GM12878 (cell line): ENCODE results near the gene NFKBIZ. TPM values are rescaled to one million over a fixed set of nuclear protein-coding genes. Genes with fewer than 3 reads are reported as not detected.

Experiments used
- ATAC-seq: fragments of 200-7000 bp; cut with Tn5 transposase; 3 replicates; pipeline ENCODE4 v1.9.1; 2020; ENCODE audit warnings: mild to moderate bottlenecking, moderate library complexity
- BruUV-seq: library from RNA; stranded (reverse); fragments of 400-500 nt; replicated peaks from 2 replicates; lab custom pipeline; 2021; lab: Mats Ljungman, UMichigan
- CTCF ChIA-PET: fragments of 300-600 bp; sonication (Branson Sonifier 250); formaldehyde crosslinking; extraction: SDS; loops from one replicate; lab custom pipeline; 2021; ENCODE audit warnings: inconsistent platforms; lab: Yijun Ruan, JAX
- POLR2A ChIA-PET: fragments of 350-600 bp; formaldehyde crosslinking; extraction: SDS; loops from one replicate; lab custom pipeline; 2021; ENCODE audit warnings: inconsistent platforms; lab: Charles Lee
- RAD21 ChIA-PET: fragments of 300-600 bp; sonication (Branson Sonifier 250); formaldehyde crosslinking; loops from one replicate; lab custom pipeline; 2023; ENCODE audit warnings: antibody characterized with exemption; ENCODE audit not compliant: unreplicated experiment; lab: Charles Lee
- SMC1A ChIA-PET: fragments of 300-600 bp; sonication (Branson Sonifier 250); formaldehyde crosslinking; loops from one replicate; lab custom pipeline; 2023; ENCODE audit not compliant: unreplicated experiment, uncharacterized antibody; lab: Charles Lee
- DNase-seq: peaks from one replicate; pipeline ENCODE4 v3.0.0-alpha.2; 2011; ENCODE audit warnings: low read depth, low spot score
- FAIRE-seq: peaks from 3 replicates; lab custom pipeline; 2011; peaks lifted over from hg19 to GRCh38; lab: Jason Lieb, UNC
- H2AFZ ChIP-seq: 2 replicates; pipeline ENCODE4 v1.6.0; 2011; ENCODE audit warnings: low read depth, low read length, control low read depth; ENCODE audit not compliant: control insufficient read depth
- H3K27ac ChIP-seq: 2 replicates; pipeline ENCODE4 v1.5.1; 2011; ENCODE audit warnings: control low read depth; ENCODE audit not compliant: control insufficient read depth, insufficient read depth
- H3K27me3 ChIP-seq, 2 experiments: replicated peaks in 1 of 2; 2 replicates each; pipeline versions ENCODE4 v1.6.0 to v1.6.1; 2011; ENCODE audit warnings: low read length in 1 of 2; ENCODE audit not compliant: control insufficient read depth in 2 of 2, insufficient read depth in 2 of 2
- H3K36me3 ChIP-seq, 2 experiments: 2 replicates each; pipeline ENCODE4 v1.5.1; 2011; ENCODE audit warnings: low read length in 1 of 2; ENCODE audit not compliant: control insufficient read depth in 2 of 2, insufficient read depth in 2 of 2
- H3K4me1 ChIP-seq: 2 replicates; pipeline ENCODE4 v1.6.1; 2011; ENCODE audit warnings: mild to moderate bottlenecking, low read length, moderate library complexity, mixed read lengths; ENCODE audit not compliant: control insufficient read depth, insufficient read depth
- H3K4me2 ChIP-seq: 2 replicates; pipeline ENCODE4 v1.6.0; 2011; ENCODE audit warnings: control low read depth; ENCODE audit not compliant: control insufficient read depth, insufficient read depth
- H3K4me3 ChIP-seq: fragments of 200-600 bp; sonication (generic); 2 replicates; pipeline ENCODE4 v1.5.1; 2016
- H3K79me2 ChIP-seq: 2 replicates; pipeline ENCODE4 v1.6.0; 2011; ENCODE audit warnings: low read length; ENCODE audit not compliant: control insufficient read depth, insufficient read depth
- H3K9ac ChIP-seq: 2 replicates; pipeline ENCODE4 v1.8.0; 2011; ENCODE audit warnings: low read length, control low read depth, mixed read lengths; ENCODE audit not compliant: control insufficient read depth, insufficient read depth
- H3K9me3 ChIP-seq: replicated peaks from 3 replicates; pipeline ENCODE4 v1.5.1; 2011; ENCODE audit warnings: mild to moderate bottlenecking, low read length; ENCODE audit not compliant: control insufficient read depth, insufficient read depth
- H4K20me1 ChIP-seq: 2 replicates; pipeline ENCODE4 v1.6.0; 2011; ENCODE audit not compliant: control insufficient read depth, insufficient read depth
- PRDM15 ChIP-seq: fragments of 450-650 bp; formaldehyde crosslinking; IDR thresholded peaks from 2 replicates; pipeline ENCODE4 v1.4.0; 2020; ENCODE audit warnings: mild to moderate bottlenecking, moderate library complexity
- TBL1XR1 ChIP-seq: IDR thresholded peaks from 2 replicates; pipeline ENCODE4 v1.6.1; 2012; ENCODE audit warnings: low read depth, low read length, improper control_type of control experiment
- WGBS: methylation state at CpG from one replicate; pipeline ENCODE4 v1.1.6; 2016; ENCODE audit warnings: low lambda C conversion rate; ENCODE audit not compliant: insufficient replicate concordance, insufficient coverage; ENCODE audit errors: missing lambda C conversion rate; 5-methylcytosine and 5-hydroxymethylcytosine counted together
- in situ Hi-C: fragments of 300-500 bp; cut with MboI; formaldehyde crosslinking; loops from 9 replicates; pipeline ENCODE4 v1.14.3; 2018; ENCODE audit warnings: mixed read lengths
- intact Hi-C: fragments of 100-400 bp; cut with micrococcal nuclease; formaldehyde crosslinking; loops from one replicate; pipeline ENCODE4 v1.14.2; 2022; ENCODE audit not compliant: unreplicated experiment
- polyA plus RNA-seq, 11 experiments: library from polyadenylated mRNA; depleted of rRNA in 4 of 11; unstranded in 6 of 11; stranded (reverse) in 5 of 11; fragments of >200 nt; fragmentation: Nextera tagmentation in 4 of 11; fragmentation: Illumina TruSeq in 1 of 11; extraction: Ambion mirVana in 4 of 11; extraction: Trizol in 1 of 11; gene quantifications; 1 replicate in 1 of 11; 2 replicates in 10 of 11; pipeline versions ENCODE4 v1.2.1 to v1.2.3, GENCODE V29; 2011 to 2016; ENCODE audit warnings: inconsistent platforms in 2 of 11, missing spikeins in 2 of 11, low read depth in 1 of 11
- total RNA-seq, 4 experiments: library from RNA; depleted of rRNA in 3 of 4; stranded (reverse); fragments of >200 nt in 3 of 4; fragmentation: Illumina TruSeq in 1 of 4; extraction: Trizol in 1 of 4; gene quantifications; 2 replicates each; pipeline versions ENCODE4 v1.2.1 to v1.2.3, GENCODE V29; 2013 to 2021

NFKBIZ gene
- total and polyA plus RNA-seq, 10 of the 15 experiments (the other 5 are each of a cell fraction or from before 2014, with no cell fraction given), result 6.3 to 53.8 (median 17.3) TPM

GRCh38 chr3:101846709-101847108 lies 2.6 kb upstream of the NFKBIZ start:
- in situ Hi-C loops, result no loop called here
- no peak overlapping the region for H3K4me3 ChIP-seq
- no peak for TF ChIP-seq TBL1XR1
- TF ChIP-seq PRDM15, result no peak
- ChIA-PET RAD21 (interaction anchor here (0.7 to 1.4 kb wide), 7 partner anchors 11 to 378 kb away, joined by 3 to 6 read pairs (median 3); no protein-coding TSS in a partner anchor), POLR2A (interaction anchor here (1.3 to 4.3 kb wide), 3 partner anchors 11 to 32 kb away, joined by 3 to 66 read pairs (median 40); no protein-coding TSS in a partner anchor), SMC1A (interaction anchor here (0.7 to 2.6 kb wide), 6 partner anchors 14 to 378 kb away, joined by 3 to 14 read pairs (median 5); no protein-coding TSS in a partner anchor), CTCF (interaction anchor here (0.6 to 3.2 kb wide), 2 partner anchors 13 to 147 kb away, joined by 3 to 10 read pairs; no protein-coding TSS in a partner anchor)
- H2AFZ ChIP-seq, result no peak overlapping the region
- no peak overlapping the region for H3K9ac ChIP-seq
- H3K4me1 ChIP-seq, result peaks cover 22% of the 10 kb centered on the region
- no peaks in the 10 kb centered on the region for H4K20me1 ChIP-seq
- FAIRE-seq (no peak), ATAC-seq (no peak), DNase-seq (no peak)
- peaks cover 5% of the 10 kb centered on the region; the same call in 2 of the 3 replicates for H3K9me3 ChIP-seq
- intact Hi-C loops, result no loop called here
- no peak overlapping the region for H3K27ac ChIP-seq
- peaks cover 2 to 3% of the 10 kb centered on the region in 2 experiments; a peak in 3 of 4 replicates for H3K36me3 ChIP-seq
- 50% methylated on average over 2 of the region's 2 CpGs for WGBS
- no TSS peak for BruUV-seq
- no peaks in the 10 kb centered on the region for H3K27me3 ChIP-seq
- peaks cover 87% of the 10 kb centered on the region for H3K79me2 ChIP-seq
- H3K4me2 ChIP-seq, result 0 out of 2 replicates have a peak overlapping the region, but pooled peaks have one; percentile 19
